ENCODE data around the gene IL17B.

- TF ChIP-seq HDAC6 (IDR thresholded peaks at IDR 0.05; ENCODE audit: low read depth, low read length) (no peak), POLR2A (IDR thresholded peaks at IDR 0.05; ENCODE audit: insufficient read depth in 1 of 2, low read depth in 2 of 2, low read length in 2 of 2) (no peak)
Measured at GRCh38 chr5:149367249-149367971, 11.7 kb downstream of the IL17B start.
